KOPT-K1 (cell line): Measurements from ENCODE around the gene PARP15.

Experiments
- H3K27ac ChIP-seq: fragments of 200-600 bp; sonication (generic); 2 replicates; pipeline ENCODE4 v1.5.1; 2016; ENCODE audit warnings: antibody characterized with exemption, mild to moderate bottlenecking, low read depth, low read length; ENCODE audit not compliant: poor library complexity, severe bottlenecking
- H3K36me3 ChIP-seq: fragments of 200-600 bp; sonication (generic); 2 replicates; pipeline ENCODE4 v1.5.1; 2017; ENCODE audit warnings: antibody characterized with exemption, mild to moderate bottlenecking, low read length, moderate library complexity; ENCODE audit not compliant: insufficient read depth
- H3K9me3 ChIP-seq: fragments of 200-600 bp; sonication (generic); 2 replicates; pipeline ENCODE4 v1.5.1; 2017; ENCODE audit warnings: antibody characterized with exemption, low read length, mild to moderate bottlenecking; ENCODE audit not compliant: insufficient read depth, poor library complexity, severe bottlenecking

PARP15 gene

DNA sequence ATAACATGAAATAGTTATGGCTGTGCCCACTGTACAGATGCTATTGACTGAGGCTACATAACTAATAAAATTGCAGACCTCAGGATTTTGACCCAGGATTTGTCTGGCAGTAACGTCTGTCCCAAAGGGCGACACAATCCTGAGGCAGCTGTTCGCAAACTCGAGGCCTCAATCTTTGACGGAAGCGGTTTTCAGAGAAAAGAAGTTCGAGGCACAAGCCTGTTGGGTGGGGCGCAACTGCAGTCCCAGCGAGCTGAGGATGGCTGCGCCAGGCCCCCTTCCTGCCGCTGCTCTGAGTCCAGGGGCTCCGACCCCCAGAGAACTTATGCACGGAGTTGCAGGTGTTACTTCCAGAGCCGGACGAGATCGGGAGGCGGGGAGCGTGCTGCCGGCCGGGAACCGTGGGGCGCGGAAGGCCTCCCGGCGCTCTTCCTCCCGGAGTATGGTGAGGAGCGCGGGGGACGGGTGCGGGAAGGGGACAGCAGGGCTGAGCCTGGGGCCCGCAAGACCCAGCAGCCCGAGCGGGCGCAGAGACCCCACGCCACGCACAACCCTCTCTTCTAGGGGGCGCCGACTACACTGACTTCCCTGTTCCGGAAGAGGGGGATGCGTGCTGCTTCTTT is at the start of gene PARP15:
TSS of gene PARP15 (plus strand) at position 242 of the 623 bp plus-strand sequence. CDS start at position 260, 18 bp downstream.
- Histone ChIP-seq H3K9me3 (peaks cover 15% of the 10 kb centered on the region), H3K27ac (peak within 1 kb of the TSS; percentile 61), H3K36me3 (peaks cover 22% of the 10 kb centered on the region)

DNA sequence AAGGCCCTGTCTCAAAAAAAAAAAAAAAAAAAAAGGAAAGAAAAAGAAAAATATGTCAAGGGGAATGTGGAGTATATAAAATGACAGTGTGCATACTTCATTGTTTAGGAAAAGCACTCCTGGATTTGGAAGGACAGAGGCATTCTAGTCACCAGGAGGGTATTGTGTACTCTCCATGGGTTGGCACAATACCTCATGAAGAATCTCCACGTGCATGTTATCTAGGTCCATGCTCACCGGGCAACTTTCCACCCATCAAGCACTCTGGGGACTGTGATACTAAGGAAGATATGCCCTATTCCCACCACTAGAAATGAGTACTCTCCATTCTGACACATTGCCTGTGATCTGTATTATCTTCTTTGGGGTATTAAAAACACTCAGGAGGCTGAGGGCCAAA is 47.3 kb upstream of the PARP15 start:
- Histone ChIP-seq H3K36me3 (peaks cover 70% of the 10 kb centered on the region), H3K9me3 (no peaks in the 10 kb centered on the region), H3K27ac (no peak overlapping the region)

DNA sequence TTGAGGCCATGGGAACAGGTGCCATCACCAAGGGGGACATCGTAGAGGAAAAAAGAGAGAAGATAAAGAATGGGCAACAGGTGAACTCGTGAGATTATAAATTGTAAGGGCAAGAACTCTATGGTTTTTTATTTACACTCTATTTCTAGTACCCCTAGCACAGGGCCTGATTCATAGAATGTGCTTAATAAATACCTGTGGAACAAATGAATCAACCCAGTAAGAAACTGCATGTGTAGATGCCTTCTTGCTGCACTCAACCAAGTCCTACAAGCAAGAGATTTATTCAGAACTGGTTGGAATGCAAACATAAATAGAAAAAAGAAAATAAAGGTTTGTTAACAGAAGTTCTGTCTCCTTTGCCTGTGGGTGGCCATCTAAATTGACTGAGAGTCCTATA is 44.0 kb upstream of the PARP15 start:
- Histone ChIP-seq H3K36me3 (peaks cover 88% of the 10 kb centered on the region), H3K27ac (no peak overlapping the region), H3K9me3 (no peaks in the 10 kb centered on the region)

DNA sequence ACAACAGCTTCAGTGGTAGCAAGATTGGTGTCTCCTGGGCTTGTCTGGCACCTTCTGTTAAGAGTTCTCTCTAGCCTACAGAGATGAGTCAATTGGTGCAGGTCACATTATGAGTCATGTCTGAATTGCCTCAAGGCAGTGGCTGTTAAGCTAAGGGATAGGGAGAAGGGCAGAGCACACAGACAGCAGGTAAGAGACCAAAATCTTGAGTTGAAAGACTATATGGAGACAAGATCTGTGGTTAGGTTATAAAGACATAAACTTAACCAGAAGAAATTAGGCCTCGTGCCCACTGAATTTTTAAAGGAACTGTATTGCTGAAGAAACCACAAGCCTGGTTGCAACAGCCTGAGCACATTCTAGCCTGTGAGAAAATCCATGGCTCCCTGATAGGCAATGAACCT is 43.5 kb upstream of the PARP15 start:
- Histone ChIP-seq H3K36me3 (peaks cover 92% of the 10 kb centered on the region), H3K27ac (no peak overlapping the region), H3K9me3 (no peaks in the 10 kb centered on the region)

- H3K9me3 ChIP-seq: no peaks in the 10 kb centered on the region
- no peak overlapping the region for H3K27ac ChIP-seq
- H3K36me3 ChIP-seq: peaks cover 97% of the 10 kb centered on the region
These were observed 41.4 kb upstream of the PARP15 start for GRCh38 chr3:122535964-122536631.

GRCh38 chr3:122536632-122537001 is 40.8 kb upstream of the PARP15 start:
- H3K27ac ChIP-seq: no peak overlapping the region
- peaks cover 98% of the 10 kb centered on the region for H3K36me3 ChIP-seq
- H3K9me3 ChIP-seq: no peaks in the 10 kb centered on the region

GRCh38 chr3:122538956-122539490 is 38.4 kb upstream of the PARP15 start:
- H3K9me3 ChIP-seq: no peaks in the 10 kb centered on the region
- no peak overlapping the region for H3K27ac ChIP-seq
- peaks cover 94% of the 10 kb centered on the region for H3K36me3 ChIP-seq

DNA sequence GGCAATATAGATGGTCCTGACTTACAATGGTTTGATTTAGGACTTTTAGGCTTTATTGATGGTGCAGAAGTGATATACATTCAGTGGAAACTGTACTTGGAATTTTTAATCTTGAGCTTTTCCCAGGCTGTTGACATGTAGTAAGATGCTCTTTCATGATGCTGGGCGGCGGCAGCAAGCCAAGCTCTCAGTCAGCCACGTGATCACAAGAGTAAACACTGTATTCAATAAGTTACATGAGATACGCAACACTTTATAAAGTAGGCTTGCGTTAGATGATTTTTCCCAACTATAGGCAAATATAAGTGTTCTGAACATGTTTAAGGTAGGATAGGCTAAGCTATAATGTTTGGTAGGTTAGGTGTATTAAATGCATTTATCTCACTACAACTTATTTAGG is 31.3 kb upstream of the PARP15 start:
- Histone ChIP-seq H3K9me3 (no peaks in the 10 kb centered on the region), H3K27ac (no peak overlapping the region), H3K36me3 (peaks cover 91% of the 10 kb centered on the region)

- peaks cover 94% of the 10 kb centered on the region for H3K36me3 ChIP-seq
- H3K27ac ChIP-seq: no peak overlapping the region
- no peaks in the 10 kb centered on the region for H3K9me3 ChIP-seq
These were observed 29.4 kb upstream of the PARP15 start for GRCh38 chr3:122548076-122548475.

DNA sequence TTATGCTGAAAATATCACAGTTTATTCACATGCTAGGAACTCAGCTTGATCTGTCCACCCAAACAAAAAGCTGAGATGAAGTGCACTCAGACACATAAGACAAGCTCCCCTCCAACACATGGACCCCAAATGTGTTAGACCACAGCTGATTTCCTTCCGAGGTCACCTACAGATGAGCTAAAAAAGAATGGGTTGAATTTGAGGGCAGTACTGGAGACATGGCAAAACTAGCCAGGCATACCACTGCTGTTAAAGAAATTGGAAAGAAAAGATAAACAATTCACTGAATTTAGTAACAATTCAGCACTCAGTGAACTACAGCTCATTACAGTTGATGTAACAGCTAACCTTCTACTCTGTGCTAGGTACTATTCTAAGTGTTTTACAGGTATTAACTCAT is 28.8 kb upstream of the PARP15 start:
- peaks cover 95% of the 10 kb centered on the region for H3K36me3 ChIP-seq
- H3K27ac ChIP-seq: no peak overlapping the region
- H3K9me3 ChIP-seq: no peaks in the 10 kb centered on the region

GRCh38 chr3:122553171-122553570 is 24.3 kb upstream of the PARP15 start:
- no peak overlapping the region for H3K27ac ChIP-seq
- H3K9me3 ChIP-seq: no peaks in the 10 kb centered on the region
- peaks cover 98% of the 10 kb centered on the region for H3K36me3 ChIP-seq

GRCh38 chr3:122555275-122556071 is 22.0 kb upstream of the PARP15 start:
- peaks cover 93% of the 10 kb centered on the region for H3K36me3 ChIP-seq
- H3K27ac ChIP-seq: no peak overlapping the region
- H3K9me3 ChIP-seq: no peaks in the 10 kb centered on the region

GRCh38 chr3:122557356-122557755 is 20.1 kb upstream of the PARP15 start:
- no peak overlapping the region for H3K27ac ChIP-seq
- no peaks in the 10 kb centered on the region for H3K9me3 ChIP-seq
- H3K36me3 ChIP-seq: peaks cover 74% of the 10 kb centered on the region

- no peaks in the 10 kb centered on the region for H3K9me3 ChIP-seq
- H3K27ac ChIP-seq: no peak overlapping the region
- peaks cover 62% of the 10 kb centered on the region for H3K36me3 ChIP-seq
These were observed 18.8 kb upstream of the PARP15 start for GRCh38 chr3:122558605-122559004.

DNA sequence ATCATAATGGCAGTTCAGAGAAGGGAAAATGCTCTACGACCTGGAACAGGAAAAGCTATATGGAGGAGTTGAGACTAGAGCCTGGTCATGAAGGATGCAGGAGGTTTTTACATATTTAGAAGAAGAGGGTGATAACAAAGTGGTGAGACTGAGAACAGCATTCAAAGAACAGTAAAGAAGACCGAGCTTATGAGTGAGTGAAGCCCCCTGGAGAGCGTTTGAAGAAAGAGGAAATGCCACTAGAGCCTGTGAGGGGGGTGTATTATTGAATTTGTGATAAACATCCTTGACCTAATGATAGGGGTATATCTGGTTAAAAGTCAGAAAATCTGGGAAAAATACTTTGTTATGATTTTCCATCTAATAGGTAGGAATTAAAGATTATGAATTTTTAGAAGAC is 17.5 kb upstream of the PARP15 start:
- no peaks in the 10 kb centered on the region for H3K9me3 ChIP-seq
- H3K36me3 ChIP-seq: peaks cover 49% of the 10 kb centered on the region
- no peak overlapping the region for H3K27ac ChIP-seq
